ENCODE results near the gene DUT.

The DUT gene

GRCh38 chr15:48371550-48371949 lies 40.3 kb downstream of the DUT start:
- no peak for DNase-seq (ENCODE audit: low read depth)

- no peak for DNase-seq (ENCODE audit: low read depth)
Measured at GRCh38 chr15:48371961-48372360, 40.7 kb downstream of the DUT start.

DNA sequence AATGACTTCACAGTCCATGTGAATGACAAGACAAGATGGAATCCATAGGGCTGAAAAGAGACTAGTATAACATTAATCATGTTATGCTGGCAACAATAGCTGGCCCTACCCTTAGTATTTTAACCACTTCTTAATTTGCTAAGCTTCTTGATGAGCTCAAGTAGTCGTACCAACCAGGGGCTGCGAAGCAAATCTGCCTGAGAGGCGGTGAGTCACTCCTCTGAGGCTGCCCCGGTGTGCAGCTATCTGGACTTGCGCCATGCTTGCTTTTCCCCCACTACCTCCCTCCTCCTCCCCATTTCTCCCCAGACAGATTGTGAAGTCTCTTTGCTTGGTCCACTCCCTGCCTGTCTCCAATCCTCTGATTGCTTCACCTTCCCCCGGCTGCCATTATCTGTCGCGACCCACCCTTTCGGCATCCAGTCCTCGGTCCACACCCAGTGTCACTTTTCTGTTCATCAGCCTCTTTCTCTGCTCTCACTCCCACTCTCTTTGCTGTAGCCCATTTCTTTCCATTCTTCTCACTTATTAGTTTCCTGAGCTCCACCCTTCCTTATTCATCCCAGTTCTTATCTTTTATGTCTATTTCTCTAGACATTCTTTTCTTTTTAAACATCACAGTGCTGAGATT lies 42.7 kb downstream of the DUT start:
- DNase-seq (ENCODE audit: low read depth) = no peak

- no peak for DNase-seq (ENCODE audit: low read depth)
Measured at GRCh38 chr15:48374472-48374871, 43.2 kb downstream of the DUT start.

DNA sequence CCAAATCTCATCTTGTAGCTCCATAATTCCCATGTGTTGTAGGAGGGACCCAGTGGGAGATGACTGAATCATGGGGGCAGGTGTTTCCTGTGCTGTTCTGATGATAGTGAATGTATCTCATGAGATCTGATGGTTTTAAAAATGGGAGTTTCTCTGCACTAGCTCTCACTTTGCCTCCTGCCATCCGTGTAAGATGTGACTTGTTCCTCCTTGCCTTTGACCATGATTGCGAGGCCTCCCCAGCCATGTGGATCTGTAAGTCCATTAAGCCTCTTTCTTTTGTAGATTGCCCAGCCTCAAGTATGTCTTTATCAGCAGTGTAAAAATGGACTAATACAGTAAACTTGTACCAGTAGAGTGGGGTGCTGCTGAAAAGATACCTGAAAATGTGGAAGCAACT lies 44.5 kb downstream of the DUT start:
- no peak for DNase-seq (ENCODE audit: low read depth)

DNA sequence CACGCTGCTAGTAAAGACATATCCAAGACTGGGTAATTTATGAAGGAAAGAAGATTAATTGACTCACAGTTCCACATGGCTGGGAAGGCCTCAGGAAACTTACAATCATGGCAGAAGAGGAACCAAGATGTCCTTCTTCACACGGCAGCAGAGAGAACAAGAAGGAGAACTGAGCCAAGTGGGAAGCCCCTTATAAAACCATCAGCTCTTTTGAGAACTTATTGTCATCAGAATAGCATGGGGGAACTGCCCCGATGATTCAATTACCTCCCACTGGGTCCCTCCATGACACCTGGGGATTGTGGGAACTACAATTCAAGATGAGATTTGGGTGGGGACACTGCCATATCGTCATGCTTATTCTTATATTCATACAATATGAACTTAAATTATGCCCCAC lies 49.0 kb downstream of the DUT start:
- DNase-seq (ENCODE audit: low read depth) = no peak

- no peak for DNase-seq (ENCODE audit: low read depth)
Measured at GRCh38 chr15:48381861-48382260, 50.6 kb downstream of the DUT start.

- DNase-seq (ENCODE audit: low read depth) = no peak
Measured at GRCh38 chr15:48383031-48383430, 51.8 kb downstream of the DUT start.

DNA sequence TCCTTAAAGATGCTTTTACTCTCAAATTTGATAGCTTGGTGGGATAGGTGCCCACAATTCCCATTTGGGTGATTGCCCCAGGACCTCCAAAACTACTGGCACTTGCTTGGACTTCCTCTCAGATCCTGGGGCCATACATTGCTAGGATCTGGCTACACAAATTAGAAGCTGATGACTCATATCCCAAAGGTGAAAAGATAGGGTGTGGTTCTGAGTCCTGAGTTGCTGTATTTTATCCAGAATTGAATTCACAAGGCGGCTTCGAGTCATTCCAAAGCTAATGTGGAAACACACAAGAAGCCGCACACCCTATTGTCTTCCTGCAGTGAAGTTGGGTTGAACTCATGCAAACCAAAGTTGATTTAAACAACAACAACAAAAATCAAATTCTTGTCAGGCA lies 53.4 kb downstream of the DUT start:
- DNase-seq (ENCODE audit: low read depth) = no peak

DNA sequence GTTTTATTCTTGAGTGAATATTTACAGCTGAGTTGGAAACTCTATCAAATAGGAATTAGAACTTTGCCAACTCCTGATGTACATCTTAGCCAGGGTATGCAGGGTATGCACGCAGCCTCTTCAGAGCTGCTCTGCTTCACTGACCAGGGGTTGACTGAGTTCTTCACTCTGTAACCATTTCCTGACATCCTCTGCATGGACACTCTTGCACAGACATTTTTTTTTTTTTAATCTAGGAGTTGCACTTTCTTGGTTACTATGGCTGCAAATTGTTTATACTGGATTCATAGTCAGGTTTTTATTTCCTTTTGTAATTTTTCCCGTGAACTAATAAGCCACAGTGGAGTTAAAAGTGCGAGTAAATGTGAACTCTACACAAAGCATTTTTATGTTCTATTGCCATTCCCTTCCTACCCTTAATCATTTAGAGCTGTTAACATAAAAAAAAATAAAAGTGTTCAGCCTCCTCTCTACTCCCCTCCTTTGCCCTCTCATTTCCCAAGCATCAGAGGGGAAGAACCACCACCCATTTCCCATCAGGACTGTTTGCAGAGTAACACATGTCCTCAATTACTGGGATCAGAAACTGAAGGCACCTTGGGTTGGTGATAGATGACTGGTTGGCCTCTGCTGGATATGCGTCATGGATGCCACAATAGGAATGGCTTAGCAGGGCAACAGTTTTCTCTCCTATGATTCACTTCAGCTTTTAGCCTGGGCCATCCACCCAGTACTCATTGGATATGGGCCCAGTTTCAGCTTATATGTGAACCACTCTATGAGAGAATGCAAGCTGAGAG lies 54.0 kb downstream of the DUT start:
- no peak for DNase-seq (ENCODE audit: low read depth)

GRCh38 chr15:48388016-48388851 lies 57.0 kb downstream of the DUT start:
- no peak for DNase-seq (ENCODE audit: low read depth)

GRCh38 chr15:48388910-48389309 lies 57.7 kb downstream of the DUT start:
- no peak for DNase-seq (ENCODE audit: low read depth)

DNA sequence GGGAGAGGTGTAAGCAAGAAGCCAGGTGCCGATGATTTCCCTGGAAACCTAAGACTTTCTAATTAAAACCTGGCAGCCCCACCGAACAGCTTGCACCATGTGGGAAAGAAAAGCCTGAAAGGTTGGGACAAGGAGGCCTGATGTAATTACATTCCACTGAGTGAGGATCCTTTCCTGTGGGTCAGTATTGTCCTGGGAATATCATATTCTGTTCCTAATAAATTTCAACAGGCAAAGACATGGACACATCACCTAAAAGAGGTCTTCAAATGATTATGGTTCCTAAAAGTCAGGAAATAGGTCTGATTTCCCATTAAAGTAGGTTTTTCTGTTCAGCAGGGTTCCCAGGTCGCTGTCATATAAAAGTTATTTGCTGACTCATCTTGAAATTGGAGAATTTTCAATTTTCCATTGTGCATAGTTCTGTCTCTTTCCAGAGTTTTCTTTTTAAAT lies 58.5 kb downstream of the DUT start:
- no peak for DNase-seq (ENCODE audit: low read depth)

GRCh38 chr15:48391950-48392349 lies 60.7 kb downstream of the DUT start:
- no peak for DNase-seq (ENCODE audit: low read depth)

- no peak for DNase-seq (ENCODE audit: low read depth)
Measured at GRCh38 chr15:48392356-48392755, 61.1 kb downstream of the DUT start.
